IMR-90 (cell line): ENCODE measurements around the gene DYTN. TPM values are rescaled to one million over a fixed set of nuclear protein-coding genes. Genes with fewer than 3 reads are reported as not detected.

Source experiments
- ATAC-seq: fragments of 200-7000 bp; cut with Tn5 transposase; 2 replicates; pipeline ENCODE4 v1.9.1; 2020; ENCODE audit warnings: low read depth, mild to moderate bottlenecking, moderate library complexity
- BruUV-seq: library from RNA; stranded (reverse); fragments of 400-500 nt; replicated peaks from 2 replicates; lab custom pipeline; 2021; lab: Mats Ljungman, UMichigan
- CTCF ChIA-PET: fragments of 300-600 bp; formaldehyde crosslinking; extraction: SDS; loops from one replicate; lab custom pipeline; 2021; ENCODE audit warnings: antibody characterized with exemption; lab: Yijun Ruan, JAX
- POLR2A ChIA-PET: fragments of 300-600 bp; sonication (Branson Sonifier 250); formaldehyde crosslinking; loops from one replicate; lab custom pipeline; 2022; ENCODE audit warnings: antibody characterized with exemption; ENCODE audit not compliant: unreplicated experiment; lab: Charles Lee
- DNase-seq: peaks from one replicate; pipeline ENCODE4 v3.0.0; 2013
- H2AFZ ChIP-seq: replicated peaks from 2 replicates; pipeline ENCODE3; 2013; ENCODE audit warnings: low read length, mild to moderate bottlenecking; ENCODE audit not compliant: poor library complexity
- H2AK5ac ChIP-seq: 2 replicates; pipeline ENCODE4 v1.6.1; 2013; ENCODE audit warnings: low read depth, low read length, inconsistent platforms
- H2AK9ac ChIP-seq: replicated peaks from 2 replicates; pipeline ENCODE3; 2013; ENCODE audit warnings: mild to moderate bottlenecking, low read depth, low read length, moderate library complexity; ENCODE audit not compliant: poor library complexity
- H2BK120ac ChIP-seq: 2 replicates; pipeline ENCODE4 v1.6.1; 2013; ENCODE audit warnings: low read depth, low read length, inconsistent platforms
- H2BK15ac ChIP-seq: 3 replicates; pipeline ENCODE4 v1.6.1; 2013; ENCODE audit warnings: low read depth, low read length, inconsistent platforms
- H2BK20ac ChIP-seq: 2 replicates; pipeline ENCODE4 v1.6.1; 2013; ENCODE audit warnings: low read depth, mild to moderate bottlenecking, inconsistent platforms, low read length, moderate library complexity
- H2BK5ac ChIP-seq: 2 replicates; pipeline ENCODE4 v1.6.1; 2013; ENCODE audit warnings: mild to moderate bottlenecking, low read depth, low read length, inconsistent platforms; ENCODE audit not compliant: poor library complexity, severe bottlenecking
- H3K14ac ChIP-seq: replicated peaks from 2 replicates; pipeline ENCODE4 v1.6.1; 2013; ENCODE audit warnings: low read depth, low read length, inconsistent platforms
- H3K18ac ChIP-seq: 2 replicates; pipeline ENCODE4 v1.6.1; 2013; ENCODE audit warnings: low read depth, low read length, control low read depth
- H3K23ac ChIP-seq: 2 replicates; pipeline ENCODE4 v1.6.1; 2013; ENCODE audit warnings: low read depth, low read length, inconsistent platforms
- H3K27ac ChIP-seq: 2 replicates; pipeline ENCODE4 v1.5.1; 2013; ENCODE audit warnings: mild to moderate bottlenecking, control low read depth, low read length; ENCODE audit not compliant: insufficient read depth
- H3K27me3 ChIP-seq: 2 replicates; pipeline ENCODE4 v1.6.1; 2013; ENCODE audit warnings: low read length; ENCODE audit not compliant: control insufficient read depth, insufficient read depth
- H3K36me3 ChIP-seq: 2 replicates; pipeline ENCODE4 v1.6.1; 2013; ENCODE audit warnings: low read length, mixed read lengths; ENCODE audit not compliant: control insufficient read depth, insufficient read depth
- H3K4ac ChIP-seq: 2 replicates; pipeline ENCODE4 v1.6.1; 2013; ENCODE audit warnings: low read depth, low read length, inconsistent platforms
- H3K4me1 ChIP-seq: 2 replicates; pipeline ENCODE4 v1.6.1; 2013; ENCODE audit warnings: low read length, mixed read lengths; ENCODE audit not compliant: control insufficient read depth, insufficient read depth
- H3K4me2 ChIP-seq: 2 replicates; pipeline ENCODE4 v1.6.1; 2013; ENCODE audit warnings: low read depth, mild to moderate bottlenecking, control low read depth, low read length, moderate library complexity
- H3K4me3 ChIP-seq: 2 replicates; pipeline ENCODE4 v1.5.1; 2013; ENCODE audit warnings: low read depth, mild to moderate bottlenecking, control low read depth, low read length, moderate library complexity; ENCODE audit not compliant: insufficient read depth
- H3K56ac ChIP-seq: 2 replicates; pipeline ENCODE4 v1.6.1; 2013; ENCODE audit warnings: low read length, inconsistent platforms; ENCODE audit not compliant: insufficient read depth; ENCODE audit errors: extremely low read depth
- H3K79me1 ChIP-seq, 2 experiments: 2 replicates each; pipeline ENCODE4 v1.6.1; 2013; ENCODE audit warnings: low read length in 2 of 2, inconsistent platforms in 1 of 2, low read depth in 1 of 2
- H3K9ac ChIP-seq: 2 replicates; pipeline ENCODE4 v1.6.1; 2013; ENCODE audit warnings: low read depth, low read length, control low read depth
- H3K9me1 ChIP-seq: 2 replicates; pipeline ENCODE4 v1.6.1; 2013; ENCODE audit warnings: low read length, inconsistent platforms; ENCODE audit not compliant: insufficient read depth
- H3K9me3 ChIP-seq: 2 replicates; pipeline ENCODE4 v1.6.1; 2013; ENCODE audit warnings: low read length; ENCODE audit not compliant: control insufficient read depth, insufficient read depth
- H4K20me1 ChIP-seq: 2 replicates; pipeline ENCODE4 v1.6.1; 2013; ENCODE audit warnings: low read length, inconsistent platforms; ENCODE audit not compliant: insufficient read depth
- H4K5ac ChIP-seq: 2 replicates; pipeline ENCODE4 v1.6.1; 2013; ENCODE audit warnings: mild to moderate bottlenecking, low read depth, low read length, control low read depth
- H4K8ac ChIP-seq, 2 experiments: 2 replicates each; pipeline ENCODE4 v1.6.1; 2013; ENCODE audit warnings: low read depth in 2 of 2, low read length in 2 of 2, control low read depth in 1 of 2, inconsistent platforms in 1 of 2
- H4K91ac ChIP-seq: 2 replicates; pipeline ENCODE4 v1.6.1; 2013; ENCODE audit warnings: low read depth, low read length, inconsistent platforms; ENCODE audit not compliant: insufficient read depth
- CEBPB ChIP-seq: IDR thresholded peaks from 2 replicates; pipeline ENCODE4 v1.6.1; 2012; ENCODE audit warnings: low read depth, low read length, improper control_type of control experiment
- FOS ChIP-seq: fragments of 150-350 bp; IDR thresholded peaks from 2 replicates; pipeline ENCODE4 v1.6.1; 2016; ENCODE audit warnings: low read depth, low read length
- NFE2L2 ChIP-seq: fragments of 150-350 bp; IDR thresholded peaks from 2 replicates; pipeline ENCODE4 v1.6.1; 2016; ENCODE audit warnings: low read depth, mild to moderate bottlenecking, low read length
- WGBS, 2 experiments: methylation state at CpG; one replicate each; pipeline versions ENCODE4 v1.1.5 to v1.1.7; 2013; ENCODE audit warnings: missing lambda C conversion rate in 2 of 2; ENCODE audit not compliant: insufficient read length in 1 of 2; ENCODE audit errors: extremely low coverage in 2 of 2; 5-methylcytosine and 5-hydroxymethylcytosine counted together
- dilution Hi-C: fragments of 300-500 bp; cut with HindIII; formaldehyde crosslinking; loops from one replicate; pipeline ENCODE4 v1.14.3; 2018; ENCODE audit warnings: low sequenced_read_pairs; ENCODE audit not compliant: unreplicated experiment
- in situ Hi-C: fragments of 300-500 bp; cut with MboI; formaldehyde crosslinking; loops from 3 replicates; pipeline ENCODE4 v1.14.3; 2019; ENCODE audit warnings: low sequenced_read_pairs, inconsistent platforms, mixed read lengths
- intact Hi-C: fragments of 100-400 bp; cut with micrococcal nuclease; formaldehyde crosslinking; loops from 2 replicates; pipeline ENCODE4 v1.10.0; 2022
- polyA plus RNA-seq, 3 experiments: library from polyadenylated mRNA; depleted of rRNA; stranded (reverse); fragments of >200 nt; gene quantifications; 2 replicates each; pipeline ENCODE4 v1.2.3, GENCODE V29; 2012; ENCODE audit warnings: low replicate concordance in 1 of 3
- total RNA-seq: library from RNA; depleted of rRNA; stranded (reverse); fragments of >200 nt; gene quantifications from 2 replicates; pipeline ENCODE4 v1.2.3, GENCODE V29; 2012

Gene DYTN
- total and polyA plus RNA-seq, 2 of the 4 experiments (the other 2 are of a cell fraction) = not detected

DNA sequence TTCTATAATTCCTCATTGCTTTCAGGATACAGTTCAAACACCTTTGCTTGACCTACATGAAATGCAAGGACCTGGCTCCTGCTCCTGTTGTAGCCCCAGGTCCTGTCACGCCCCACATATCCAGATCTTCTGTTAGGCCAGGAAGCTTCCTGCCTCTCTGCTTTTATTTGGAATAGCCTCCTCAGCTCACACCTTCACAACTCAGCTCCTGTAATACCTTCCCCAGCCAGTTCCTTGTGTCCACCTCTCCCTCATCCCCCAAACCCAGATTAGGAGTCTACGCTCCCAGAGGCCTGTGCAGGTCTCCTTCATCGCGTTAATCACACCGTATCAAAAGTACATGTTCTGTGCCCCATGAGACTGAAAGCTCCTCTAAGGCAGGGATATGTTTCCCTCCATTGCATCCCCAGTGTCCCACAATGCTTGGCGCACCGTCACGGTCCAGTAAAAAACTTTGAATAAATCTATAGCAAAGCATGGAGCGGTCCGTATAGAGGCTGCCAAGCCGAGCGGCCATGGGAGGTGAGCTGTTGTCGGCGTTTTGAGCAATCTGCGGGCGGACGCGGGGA is 46.6 kb upstream of the DYTN start:
- H3K27ac ChIP-seq = peak overlapping the region; percentile 27
- peak overlapping the region; percentile 10; the same call in 1 of the 2 replicates for H3K4ac ChIP-seq
- no peaks in the 10 kb centered on the region for H3K9me3 ChIP-seq
- ATAC-seq (no peak), DNase-seq (peak; percentile 1)
- in situ Hi-C loops = no loop called here
- peak overlapping the region; percentile 18; the same call in 1 of the 2 replicates for H3K18ac ChIP-seq
- WGBS, 2 experiments = 14% methylated on average over 6 of the region's 18 CpGs; no CpG with 5 or more reads in 1 of the 2 experiments
- ChIA-PET CTCF (interaction anchor here (0.8 to 1.5 kb wide), 2 partner anchors 16 to 18 kb away, joined by 3 to 4 read pairs; no protein-coding TSS in a partner anchor), POLR2A (no interaction called here)
- H4K20me1 ChIP-seq = no peaks in the 10 kb centered on the region
- H3K23ac ChIP-seq = no peak overlapping the region
- H3K9ac ChIP-seq = peak overlapping the region; percentile 56
- peak overlapping the region; percentile 92 for H2AFZ ChIP-seq
- no peak overlapping the region for H2AK5ac ChIP-seq
- peaks cover 2% of the 10 kb centered on the region; the same call in 1 of the 2 replicates for H3K36me3 ChIP-seq
- no peaks in the 10 kb centered on the region for H3K9me1 ChIP-seq
- no peak overlapping the region; the same call in 2 of the 3 replicates for H2BK15ac ChIP-seq
- H4K91ac ChIP-seq = peak overlapping the region; percentile 35
- H3K27me3 ChIP-seq = peaks cover 2% of the 10 kb centered on the region
- peak overlapping the region; percentile 22 for H2BK120ac ChIP-seq
- TF ChIP-seq NFE2L2 (no peak), FOS (0 out of 2 replicates have a peak, but pooled peaks have one; percentile 32), CEBPB (peak; percentile 94)
- H2BK5ac ChIP-seq = peak overlapping the region; percentile 6
- no peak overlapping the region for H2BK20ac ChIP-seq
- peaks cover 10 to 14% of the 10 kb centered on the region in 2 experiments for H3K79me1 ChIP-seq
- peak overlapping the region; percentile 19; the same call in 1 of the 2 replicates for H3K56ac ChIP-seq
- H4K5ac ChIP-seq = peak overlapping the region; percentile 53
- intact Hi-C loops = no loop called here
- H3K4me1 ChIP-seq = no peaks in the 10 kb centered on the region
- no TSS peak for BruUV-seq
- no peak overlapping the region for H2AK9ac ChIP-seq
- dilution Hi-C loops = no loop called here
- peak overlapping the region; percentile 48 to 51 for H4K8ac ChIP-seq
- H3K4me2 ChIP-seq = peak overlapping the region; percentile 90
- peak overlapping the region; percentile 36; the same call in 1 of the 2 replicates for H3K14ac ChIP-seq
- peak overlapping the region; percentile 75 for H3K4me3 ChIP-seq
